ENCODE data around the gene NMNAT2. TPM values are rescaled to one million over a fixed set of nuclear protein-coding genes. Genes with fewer than 3 reads are reported as not detected.

The NMNAT2 gene
- total and polyA plus RNA-seq, 2 donors from 2014 or later = 0.17 to 2.0 TPM

DNA sequence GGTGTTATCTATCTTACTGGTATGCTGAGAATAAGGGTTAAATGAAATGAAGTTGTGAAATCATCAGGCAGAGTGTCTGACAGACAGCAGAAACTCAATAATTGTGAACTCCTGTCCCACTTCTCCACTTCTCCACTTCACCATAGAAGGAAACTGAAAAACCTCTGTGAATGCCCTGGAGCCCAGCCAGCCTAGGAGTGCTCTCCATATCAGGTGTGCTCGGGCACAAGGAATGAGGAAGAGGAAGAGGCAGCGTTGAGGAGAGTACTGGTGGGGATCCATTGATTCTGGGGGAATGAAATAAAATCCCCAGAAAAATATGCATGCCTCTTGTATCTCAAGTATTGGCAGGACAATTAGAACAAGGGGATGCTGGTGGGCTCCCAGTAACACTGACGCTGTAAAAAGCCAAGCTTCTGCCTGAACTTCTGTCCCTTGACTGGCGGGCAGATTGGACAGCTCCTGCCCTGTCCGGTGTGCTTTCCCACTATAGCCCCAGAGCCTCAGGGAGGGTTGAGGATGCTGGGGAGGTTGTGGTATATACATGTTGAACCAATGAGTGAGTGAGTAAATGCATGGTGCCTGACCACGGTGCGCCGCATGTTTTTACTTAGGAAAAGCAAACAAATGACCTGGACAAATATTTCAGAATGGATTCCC, 47.7 kb downstream of the NMNAT2 start:
- Histone ChIP-seq H3K4me3 (ENCODE audit: low read length in 3 of 3) (no peak overlapping the region), H3K27me3 (ENCODE audit: control insufficient read depth, insufficient read depth, low read length) (no peaks in the 10 kb centered on the region), H3K27ac (ENCODE audit: low read depth in 2 of 2, low read length in 2 of 2) (no peak overlapping the region), H3K4me1 (ENCODE audit: control insufficient read depth in 2 of 3, insufficient read depth in 2 of 3, low read depth in 1 of 3, low read length in 3 of 3) (no peaks in the 10 kb centered on the region), H3K9me3 (ENCODE audit: control insufficient read depth in 2 of 3, insufficient read depth in 1 of 3, low read length in 3 of 3) (no peaks in the 10 kb centered on the region), H3K9ac (ENCODE audit: low read length in 3 of 3) (no peak overlapping the region), H3K36me3 (ENCODE audit: control insufficient read depth in 2 of 3, insufficient read depth in 3 of 3, low read length in 3 of 3) (no peaks in the 10 kb centered on the region)
- FAIRE-seq (no peak), DNase-seq (no peak)
- intact Hi-C loops (cut with DNase I) = no loop called here
- TF ChIP-seq, protein P1, sequence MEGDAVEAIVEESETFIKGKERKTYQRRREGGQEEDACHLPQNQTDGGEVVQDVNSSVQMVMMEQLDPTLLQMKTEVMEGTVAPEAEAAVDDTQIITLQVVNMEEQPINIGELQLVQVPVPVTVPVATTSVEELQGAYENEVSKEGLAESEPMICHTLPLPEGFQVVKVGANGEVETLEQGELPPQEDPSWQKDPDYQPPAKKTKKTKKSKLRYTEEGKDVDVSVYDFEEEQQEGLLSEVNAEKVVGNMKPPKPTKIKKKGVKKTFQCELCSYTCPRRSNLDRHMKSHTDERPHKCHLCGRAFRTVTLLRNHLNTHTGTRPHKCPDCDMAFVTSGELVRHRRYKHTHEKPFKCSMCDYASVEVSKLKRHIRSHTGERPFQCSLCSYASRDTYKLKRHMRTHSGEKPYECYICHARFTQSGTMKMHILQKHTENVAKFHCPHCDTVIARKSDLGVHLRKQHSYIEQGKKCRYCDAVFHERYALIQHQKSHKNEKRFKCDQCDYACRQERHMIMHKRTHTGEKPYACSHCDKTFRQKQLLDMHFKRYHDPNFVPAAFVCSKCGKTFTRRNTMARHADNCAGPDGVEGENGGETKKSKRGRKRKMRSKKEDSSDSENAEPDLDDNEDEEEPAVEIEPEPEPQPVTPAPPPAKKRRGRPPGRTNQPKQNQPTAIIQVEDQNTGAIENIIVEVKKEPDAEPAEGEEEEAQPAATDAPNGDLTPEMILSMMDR (IDR thresholded peaks at IDR 0.05; ENCODE audit: borderline replicate concordance, extremely low read depth, insufficient read depth) = no peak

DNA sequence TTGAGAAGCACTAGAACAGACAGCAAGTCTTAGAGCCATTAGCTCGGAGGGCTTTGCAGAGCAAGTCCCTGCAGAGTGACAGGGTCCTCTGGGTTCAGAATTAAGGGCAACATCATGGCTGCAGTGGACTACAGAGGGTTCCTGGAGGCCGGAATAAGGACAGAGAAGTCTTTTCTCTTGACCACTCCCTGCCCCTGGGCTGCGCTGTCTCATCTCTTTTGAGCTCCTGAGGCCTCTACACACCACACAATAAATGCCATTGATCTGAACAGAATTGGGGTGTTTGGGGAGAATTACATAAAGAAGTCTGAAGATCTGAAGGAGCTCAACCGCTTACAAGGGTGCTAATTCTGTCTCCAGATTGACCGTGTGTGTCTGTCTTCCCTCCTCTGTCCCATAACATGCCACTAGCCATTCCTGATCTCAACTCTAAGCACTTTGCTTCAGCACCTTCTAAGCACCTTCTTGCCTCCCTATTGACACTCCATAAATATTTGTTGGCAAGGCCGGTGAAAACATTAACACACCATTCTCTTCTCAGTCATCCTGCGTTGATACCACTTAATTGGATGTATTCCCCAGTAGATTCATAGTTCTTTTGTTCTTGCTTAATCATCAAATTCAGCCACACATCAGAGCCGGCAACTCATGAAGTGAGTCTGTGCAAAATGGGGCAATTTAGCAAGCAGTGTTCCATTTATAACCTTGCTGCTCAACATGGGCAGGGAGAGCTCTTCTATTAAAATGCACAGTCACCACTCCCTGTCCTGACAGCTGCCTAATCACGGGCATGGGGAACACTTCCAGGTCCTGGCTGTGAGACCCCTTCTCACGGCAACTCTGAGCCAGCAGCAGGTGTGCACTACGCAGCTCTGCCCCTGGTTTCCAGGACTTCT, 49.7 kb downstream of the NMNAT2 start:
- no peak overlapping the region for H3K27ac ChIP-seq (ENCODE audit: low read depth in 2 of 2, low read length in 2 of 2)
- intact Hi-C loops (cut with DNase I) = no loop called here
- H3K4me3 ChIP-seq (ENCODE audit: low read length in 3 of 3) = no peak overlapping the region
- no peak for FAIRE-seq
- peak in 2 of 5 donors; percentile 1 to 9 for DNase-seq
- H3K4me1 ChIP-seq (ENCODE audit: control insufficient read depth in 2 of 3, insufficient read depth in 2 of 3, low read depth in 1 of 3, low read length in 3 of 3) = no peaks in the 10 kb centered on the region
- H3K36me3 ChIP-seq (ENCODE audit: control insufficient read depth in 2 of 3, insufficient read depth in 3 of 3, low read length in 3 of 3) = no peaks in the 10 kb centered on the region
- no peak overlapping the region for H3K9ac ChIP-seq (ENCODE audit: low read length in 3 of 3)
- no peaks in the 10 kb centered on the region for H3K9me3 ChIP-seq (ENCODE audit: control insufficient read depth in 2 of 3, insufficient read depth in 1 of 3, low read length in 3 of 3)
- H3K27me3 ChIP-seq (ENCODE audit: control insufficient read depth, insufficient read depth, low read length) = no peaks in the 10 kb centered on the region
- TF ChIP-seq, protein P1 (IDR thresholded peaks at IDR 0.05; ENCODE audit: borderline replicate concordance, extremely low read depth, insufficient read depth) = no peak

- Histone ChIP-seq H3K9ac (ENCODE audit: low read length in 3 of 3) (no peak overlapping the region), H3K4me1 (ENCODE audit: control insufficient read depth in 2 of 3, insufficient read depth in 2 of 3, low read depth in 1 of 3, low read length in 3 of 3) (no peaks in the 10 kb centered on the region), H3K27me3 (ENCODE audit: control insufficient read depth, insufficient read depth, low read length) (no peaks in the 10 kb centered on the region), H3K36me3 (ENCODE audit: control insufficient read depth in 2 of 3, insufficient read depth in 3 of 3, low read length in 3 of 3) (no peaks in the 10 kb centered on the region), H3K27ac (ENCODE audit: low read depth in 2 of 2, low read length in 2 of 2) (no peak overlapping the region), H3K4me3 (ENCODE audit: low read length in 3 of 3) (no peak overlapping the region), H3K9me3 (ENCODE audit: control insufficient read depth in 2 of 3, insufficient read depth in 1 of 3, low read length in 3 of 3) (no peaks in the 10 kb centered on the region)
- no peak for FAIRE-seq
- TF ChIP-seq, protein P1 (IDR thresholded peaks at IDR 0.05; ENCODE audit: borderline replicate concordance, extremely low read depth, insufficient read depth) = no peak
- DNase-seq = no peak
- intact Hi-C loops (cut with DNase I) = no loop called here
Measured at GRCh38 chr1:183366116-183366515, 52.1 kb downstream of the NMNAT2 start.
